MM.1S (cell line): ENCODE measurements around the gene IL1RAPL1.

Experiments
- DNase-seq: peaks from one replicate; pipeline ENCODE4 v3.0.0-alpha.2; 2015
- H2AFZ ChIP-seq: fragments of 300-600 bp; sonication (generic); 2 replicates; pipeline ENCODE4 v1.6.0; 2016; ENCODE audit warnings: antibody characterized with exemption, low read length
- H3F3A ChIP-seq: fragments of 300-600 bp; sonication (generic); 2 replicates; pipeline ENCODE4 v1.6.1; 2016; ENCODE audit warnings: mild to moderate bottlenecking, antibody characterized with exemption, low read length, moderate library complexity, mixed read lengths; ENCODE audit not compliant: insufficient read depth
- H3K27ac ChIP-seq: fragments of 300-600 bp; sonication (generic); 2 replicates; pipeline ENCODE4 v1.5.1; 2016; ENCODE audit warnings: mild to moderate bottlenecking, low read length
- H3K27me3 ChIP-seq: fragments of 300-600 bp; sonication (generic); replicated peaks from 2 replicates; pipeline ENCODE4 v1.6.0; 2016; ENCODE audit warnings: low read length; ENCODE audit not compliant: insufficient read depth
- H3K36me3 ChIP-seq: fragments of 300-600 bp; sonication (generic); replicated peaks from 2 replicates; pipeline ENCODE4 v1.6.1; 2016; ENCODE audit warnings: mild to moderate bottlenecking, low read length, mixed read lengths; ENCODE audit not compliant: insufficient read depth
- H3K4me1 ChIP-seq: fragments of 300-600 bp; sonication (generic); 2 replicates; pipeline ENCODE4 v1.6.1; 2016; ENCODE audit warnings: low read length, mixed read lengths
- H3K4me2 ChIP-seq: fragments of 300-600 bp; sonication (generic); 2 replicates; pipeline ENCODE4 v1.6.0; 2016; ENCODE audit warnings: low read depth, low read length
- H3K4me3 ChIP-seq: fragments of 300-600 bp; sonication (generic); 2 replicates; pipeline ENCODE4 v1.5.1; 2016; ENCODE audit warnings: low read length, mixed read lengths
- H3K79me2 ChIP-seq: fragments of 300-600 bp; sonication (generic); 2 replicates; pipeline ENCODE4 v1.6.1; 2016; ENCODE audit warnings: mixed run types, low read length, mixed read lengths
- H3K9ac ChIP-seq: fragments of 300-600 bp; sonication (generic); 2 replicates; pipeline ENCODE4 v1.6.1; 2016; ENCODE audit warnings: low read length, mixed read lengths
- H3K9me2 ChIP-seq: fragments of 300-600 bp; sonication (generic); replicated peaks from 2 replicates; pipeline ENCODE4 v1.6.1; 2016; ENCODE audit warnings: mild to moderate bottlenecking, low read length, mixed read lengths; ENCODE audit not compliant: insufficient read depth
- H3K9me3 ChIP-seq: fragments of 300-600 bp; sonication (generic); replicated peaks from 2 replicates; pipeline ENCODE4 v1.6.1; 2016; ENCODE audit warnings: mild to moderate bottlenecking, low read length, mixed read lengths; ENCODE audit not compliant: insufficient read depth
- H4K20me1 ChIP-seq: fragments of 300-600 bp; sonication (generic); 2 replicates; pipeline ENCODE4 v1.6.1; 2016; ENCODE audit warnings: mild to moderate bottlenecking, low read length, moderate library complexity, mixed read lengths; ENCODE audit not compliant: insufficient read depth
- EZH2 ChIP-seq: fragments of 300-600 bp; sonication (generic); optimal IDR thresholded peaks from 2 replicates; pipeline ENCODE3; 2017; ENCODE audit warnings: low read depth, mild to moderate bottlenecking, antibody characterized with exemption, low read length, mixed read lengths
- EZH2phosphoT487 ChIP-seq: fragments of 300-600 bp; sonication (generic); IDR thresholded peaks from 2 replicates; pipeline ENCODE4 v1.6.1; 2018; ENCODE audit warnings: antibody characterized with exemption, low read length
- TF ChIP-seq, protein P1 (sequence below): fragments of 300-600 bp; sonication (generic); IDR thresholded peaks from 2 replicates; pipeline ENCODE4 v1.5.1; 2016; ENCODE audit warnings: antibody characterized with exemption, low read length, mixed read lengths

Gene IL1RAPL1

DNA sequence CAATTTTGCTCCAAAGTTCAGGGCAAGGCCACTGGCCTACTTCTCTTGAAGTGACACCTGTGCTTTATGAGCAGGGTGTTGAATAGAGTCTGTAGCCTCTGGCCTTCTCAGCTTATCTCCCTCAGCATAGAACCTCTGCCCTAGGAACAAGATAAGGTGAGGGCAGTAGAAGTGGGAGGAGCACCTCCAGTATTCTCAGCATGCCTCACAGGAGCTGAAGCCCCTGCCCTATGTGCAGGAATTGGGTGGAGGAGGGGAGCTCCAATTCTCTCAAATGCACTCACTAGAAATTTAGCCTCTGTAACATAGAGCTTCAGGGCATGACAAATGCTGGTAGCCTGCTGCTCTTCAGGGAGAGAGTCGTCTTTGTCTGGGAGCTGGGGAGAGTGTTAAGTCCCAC lies 479.3 kb downstream of the IL1RAPL1 start:
- H3K36me3 ChIP-seq = no peaks in the 10 kb centered on the region
- no peaks in the 10 kb centered on the region for H4K20me1 ChIP-seq
- H3K27me3 ChIP-seq = no peaks in the 10 kb centered on the region
- H3K9me3 ChIP-seq = no peaks in the 10 kb centered on the region
- no peak overlapping the region for H2AFZ ChIP-seq
- no peak overlapping the region for H3K4me2 ChIP-seq
- no peaks in the 10 kb centered on the region for H3K9me2 ChIP-seq
- no peaks in the 10 kb centered on the region for H3K4me1 ChIP-seq
- no peak overlapping the region for H3K9ac ChIP-seq
- H3K4me3 ChIP-seq = no peak overlapping the region
- no peak for DNase-seq
- TF ChIP-seq, protein P1, sequence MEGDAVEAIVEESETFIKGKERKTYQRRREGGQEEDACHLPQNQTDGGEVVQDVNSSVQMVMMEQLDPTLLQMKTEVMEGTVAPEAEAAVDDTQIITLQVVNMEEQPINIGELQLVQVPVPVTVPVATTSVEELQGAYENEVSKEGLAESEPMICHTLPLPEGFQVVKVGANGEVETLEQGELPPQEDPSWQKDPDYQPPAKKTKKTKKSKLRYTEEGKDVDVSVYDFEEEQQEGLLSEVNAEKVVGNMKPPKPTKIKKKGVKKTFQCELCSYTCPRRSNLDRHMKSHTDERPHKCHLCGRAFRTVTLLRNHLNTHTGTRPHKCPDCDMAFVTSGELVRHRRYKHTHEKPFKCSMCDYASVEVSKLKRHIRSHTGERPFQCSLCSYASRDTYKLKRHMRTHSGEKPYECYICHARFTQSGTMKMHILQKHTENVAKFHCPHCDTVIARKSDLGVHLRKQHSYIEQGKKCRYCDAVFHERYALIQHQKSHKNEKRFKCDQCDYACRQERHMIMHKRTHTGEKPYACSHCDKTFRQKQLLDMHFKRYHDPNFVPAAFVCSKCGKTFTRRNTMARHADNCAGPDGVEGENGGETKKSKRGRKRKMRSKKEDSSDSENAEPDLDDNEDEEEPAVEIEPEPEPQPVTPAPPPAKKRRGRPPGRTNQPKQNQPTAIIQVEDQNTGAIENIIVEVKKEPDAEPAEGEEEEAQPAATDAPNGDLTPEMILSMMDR = no peak
- TF ChIP-seq EZH2phosphoT487 = no peak
- no peak for TF ChIP-seq EZH2
- no peaks in the 10 kb centered on the region for H3F3A ChIP-seq
- H3K79me2 ChIP-seq = no peaks in the 10 kb centered on the region
- H3K27ac ChIP-seq = no peak overlapping the region

- TF ChIP-seq EZH2phosphoT487 (no peak), EZH2 (no peak)
- TF ChIP-seq, protein P1 = no peak
- no peaks in the 10 kb centered on the region for H3K9me3 ChIP-seq
- no peak overlapping the region for H3K27ac ChIP-seq
- H3F3A ChIP-seq = no peaks in the 10 kb centered on the region
- no peaks in the 10 kb centered on the region for H3K79me2 ChIP-seq
- no peak for DNase-seq
- no peaks in the 10 kb centered on the region for H3K4me1 ChIP-seq
- H3K4me2 ChIP-seq = no peak overlapping the region
- H3K9me2 ChIP-seq = no peaks in the 10 kb centered on the region
- H3K4me3 ChIP-seq = no peak overlapping the region
- H2AFZ ChIP-seq = no peak overlapping the region
- H3K36me3 ChIP-seq = no peaks in the 10 kb centered on the region
- H4K20me1 ChIP-seq = no peaks in the 10 kb centered on the region
- H3K9ac ChIP-seq = no peak overlapping the region
- no peaks in the 10 kb centered on the region for H3K27me3 ChIP-seq
Measured at GRCh38 chrX:29067351-29067750, 480.1 kb downstream of the IL1RAPL1 start.

DNA sequence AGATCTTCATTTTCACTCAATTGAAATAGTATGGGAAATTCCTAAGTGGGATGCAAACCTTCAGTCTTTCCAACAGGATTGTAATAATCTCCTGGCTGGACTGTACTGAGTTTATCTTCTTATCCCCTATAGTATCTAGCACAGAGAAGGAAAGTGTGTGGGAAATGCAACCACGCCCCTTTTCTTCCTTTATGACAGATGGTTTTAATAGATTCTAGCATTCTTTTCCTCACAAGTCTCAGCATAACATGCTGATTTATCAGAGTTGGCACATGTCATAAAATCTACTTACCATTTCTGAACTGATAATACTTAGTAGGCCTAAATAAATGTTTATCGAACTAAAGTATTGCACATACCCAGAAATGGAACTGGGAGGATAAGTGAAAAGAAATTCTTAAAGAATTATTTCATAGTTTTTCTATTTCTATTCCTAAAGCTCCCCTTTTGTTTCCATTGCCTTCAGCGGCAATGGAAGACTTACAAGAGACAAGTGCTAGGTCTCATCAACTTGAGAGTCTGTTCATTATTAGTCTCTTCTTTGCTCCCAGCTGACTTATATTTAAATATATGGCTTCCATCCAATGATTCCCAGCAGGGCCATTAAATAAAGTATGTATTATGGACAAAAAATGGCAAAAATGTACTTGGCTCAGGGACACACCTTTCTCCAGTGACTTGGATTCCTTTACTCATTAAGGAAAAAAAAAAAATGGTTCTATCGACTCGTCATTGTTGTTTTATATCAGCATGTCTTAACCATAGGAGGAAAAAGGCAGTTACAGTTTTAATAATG lies 484.5 kb downstream of the IL1RAPL1 start:
- Histone ChIP-seq H3K4me1 (no peaks in the 10 kb centered on the region), H3K4me3 (no peak overlapping the region), H3K36me3 (no peaks in the 10 kb centered on the region), H3K79me2 (no peaks in the 10 kb centered on the region), H3F3A (no peaks in the 10 kb centered on the region), H3K9me3 (no peaks in the 10 kb centered on the region), H2AFZ (no peak overlapping the region), H3K27ac (no peak overlapping the region), H3K27me3 (no peaks in the 10 kb centered on the region), H3K4me2 (no peak overlapping the region), H3K9ac (no peak overlapping the region), H4K20me1 (no peaks in the 10 kb centered on the region), H3K9me2 (no peaks in the 10 kb centered on the region)
- TF ChIP-seq, protein P1 = no peak
- TF ChIP-seq EZH2phosphoT487 = no peak
- no peak for TF ChIP-seq EZH2
- no peak for DNase-seq
